GM13976 (cell line): ENCODE data around the gene HMX2.
A peak's percentile ranks its signal among the peaks of the same experiment; 100 is the strongest.

Experiments
- DNase-seq: peaks from one replicate; pipeline ENCODE4 v3.0.0; 2012; ENCODE audit warnings: low spot score
- in situ Hi-C: fragments of 300-500 bp; cut with MboI; formaldehyde crosslinking; loops from one replicate; pipeline ENCODE4 v1.12.0; 2022; ENCODE audit warnings: low sequenced_read_pairs, mixed read lengths, inconsistent platforms; ENCODE audit not compliant: unreplicated experiment
- TF ChIP-seq, protein P1 (sequence below): IDR thresholded peaks from 2 replicates; pipeline ENCODE4 v1.5.1; 2012; ENCODE audit warnings: borderline replicate concordance, mild to moderate bottlenecking; ENCODE audit not compliant: insufficient read depth; ENCODE audit errors: extremely low read depth, missing control alignments, control extremely low read depth

The HMX2 gene

DNA sequence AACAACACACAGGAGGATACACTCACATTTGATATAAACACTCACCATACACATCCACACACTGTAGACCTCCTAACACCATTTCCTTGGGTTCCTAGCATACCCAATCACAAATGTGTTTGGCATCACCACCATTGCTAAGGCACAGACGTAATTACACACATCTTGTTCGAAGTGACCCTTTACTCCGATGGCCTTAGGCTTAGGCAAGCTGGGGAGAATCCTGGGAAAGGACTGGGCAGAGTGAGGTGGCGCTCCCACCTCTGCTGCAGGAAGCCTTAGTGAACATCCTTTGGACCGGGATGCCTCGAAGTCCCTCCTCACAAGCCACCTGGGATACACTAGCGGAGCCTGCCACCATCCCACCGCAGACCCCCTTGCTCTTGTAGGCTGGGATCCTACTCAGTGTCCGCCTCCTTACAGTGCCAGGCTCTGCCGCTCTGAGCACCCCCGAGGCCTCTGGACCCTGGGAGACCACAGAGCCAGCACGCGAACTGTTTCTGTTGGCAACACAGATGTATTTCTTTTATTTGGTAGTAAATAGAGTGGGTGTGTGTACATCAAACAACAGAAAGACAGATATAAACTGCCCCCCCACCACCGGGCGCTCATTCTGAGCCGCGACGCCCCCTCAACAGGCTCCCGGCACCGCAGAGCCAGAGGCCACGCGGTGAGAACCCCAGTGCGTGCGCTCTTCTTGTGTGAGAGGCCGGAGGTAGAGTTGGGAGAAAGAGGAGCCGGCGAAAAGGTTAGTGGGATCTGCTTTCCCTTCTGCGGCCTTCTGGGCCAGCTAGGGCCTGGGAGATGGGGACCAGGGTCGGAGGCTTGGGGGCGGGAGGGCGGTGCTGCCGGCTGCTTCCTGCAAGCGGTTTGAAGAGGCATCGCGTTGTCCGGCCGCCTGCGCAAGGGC is 5.9 kb upstream of the HMX2 start:
- TF ChIP-seq, protein P1, sequence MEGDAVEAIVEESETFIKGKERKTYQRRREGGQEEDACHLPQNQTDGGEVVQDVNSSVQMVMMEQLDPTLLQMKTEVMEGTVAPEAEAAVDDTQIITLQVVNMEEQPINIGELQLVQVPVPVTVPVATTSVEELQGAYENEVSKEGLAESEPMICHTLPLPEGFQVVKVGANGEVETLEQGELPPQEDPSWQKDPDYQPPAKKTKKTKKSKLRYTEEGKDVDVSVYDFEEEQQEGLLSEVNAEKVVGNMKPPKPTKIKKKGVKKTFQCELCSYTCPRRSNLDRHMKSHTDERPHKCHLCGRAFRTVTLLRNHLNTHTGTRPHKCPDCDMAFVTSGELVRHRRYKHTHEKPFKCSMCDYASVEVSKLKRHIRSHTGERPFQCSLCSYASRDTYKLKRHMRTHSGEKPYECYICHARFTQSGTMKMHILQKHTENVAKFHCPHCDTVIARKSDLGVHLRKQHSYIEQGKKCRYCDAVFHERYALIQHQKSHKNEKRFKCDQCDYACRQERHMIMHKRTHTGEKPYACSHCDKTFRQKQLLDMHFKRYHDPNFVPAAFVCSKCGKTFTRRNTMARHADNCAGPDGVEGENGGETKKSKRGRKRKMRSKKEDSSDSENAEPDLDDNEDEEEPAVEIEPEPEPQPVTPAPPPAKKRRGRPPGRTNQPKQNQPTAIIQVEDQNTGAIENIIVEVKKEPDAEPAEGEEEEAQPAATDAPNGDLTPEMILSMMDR, result no peak
- in situ Hi-C loops, result loop anchor here (5.0 kb wide), 1 partner anchor 410 kb away; no protein-coding TSS in a partner anchor
- peak; percentile 38 for DNase-seq

DNA sequence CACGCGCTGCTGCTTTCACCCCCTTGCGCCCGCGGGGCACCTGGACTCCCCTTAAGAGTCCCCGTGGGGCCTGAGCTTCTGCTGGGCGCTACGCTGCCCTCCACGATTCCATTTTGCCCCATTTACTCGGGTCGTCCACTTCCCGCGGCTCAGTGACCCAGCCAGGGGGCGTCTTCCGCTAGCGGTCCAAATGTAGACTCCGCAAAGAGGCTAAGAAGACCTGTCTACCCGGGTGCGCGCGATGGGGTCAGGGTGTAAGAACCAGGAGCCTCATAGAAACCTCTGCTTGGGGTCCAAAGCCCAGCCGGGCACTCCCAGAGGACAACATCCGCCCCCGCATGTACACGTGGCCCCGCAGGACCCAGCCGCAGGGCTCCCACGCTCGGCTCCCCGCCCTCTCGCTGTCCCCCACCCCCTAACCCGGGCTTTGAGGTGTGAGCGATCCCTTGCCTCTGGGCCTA is 5.2 kb upstream of the HMX2 start:
- TF ChIP-seq, protein P1, result no peak
- DNase-seq, result peak; percentile 50
- in situ Hi-C loops, result loop anchor here (5.0 kb wide), 1 partner anchor 410 kb away; no protein-coding TSS in a partner anchor

DNA sequence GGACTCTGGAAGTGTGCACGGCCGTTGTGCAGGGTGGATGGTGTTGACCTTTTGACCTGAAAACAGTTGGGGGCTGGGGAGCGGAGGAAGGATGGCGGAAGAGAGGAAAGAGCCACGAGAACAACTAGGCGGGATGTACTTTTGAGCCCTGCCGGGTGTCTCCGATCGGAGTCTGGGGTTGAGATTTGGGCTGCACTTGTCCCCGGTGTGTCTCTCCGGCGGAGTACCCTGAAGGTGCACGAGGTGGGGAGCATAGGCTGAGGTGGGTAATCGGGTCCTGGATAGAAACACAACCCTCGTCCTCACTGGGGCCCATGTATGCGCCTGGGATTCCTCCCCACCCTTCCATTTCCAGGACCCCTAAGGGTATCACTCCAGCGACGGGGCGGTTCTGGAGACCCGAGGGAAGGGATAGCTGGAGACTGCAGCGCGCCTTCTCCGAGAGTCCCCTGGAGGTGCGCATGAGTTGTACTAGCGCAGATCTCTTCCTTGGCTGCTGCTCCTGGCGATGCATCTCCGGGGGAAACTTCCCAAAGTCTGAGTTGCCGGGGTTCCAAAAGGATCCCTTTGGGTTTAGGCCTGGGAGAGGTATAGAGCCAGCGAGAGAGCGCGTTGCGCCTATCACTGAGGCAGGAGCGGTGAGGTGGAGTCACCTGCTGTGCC is 4.6 kb upstream of the HMX2 start:
- in situ Hi-C loops, result loop anchor here (5.0 kb wide), 1 partner anchor 409 kb away; no protein-coding TSS in a partner anchor
- TF ChIP-seq, protein P1, result no peak
- no peak for DNase-seq

GRCh38 chr10:123143825-123144168 is 4.1 kb upstream of the HMX2 start:
- in situ Hi-C loops, result loop anchor here (5.0 kb wide), 1 partner anchor 409 kb away; no protein-coding TSS in a partner anchor
- DNase-seq, result no peak
- TF ChIP-seq, protein P1, result no peak

- DNase-seq, result peak; percentile 46
- in situ Hi-C loops, result loop anchor here (5.0 kb wide), 1 partner anchor 407 kb away; no protein-coding TSS in a partner anchor
- TF ChIP-seq, protein P1, result no peak
Observed at GRCh38 chr10:123144697-123145541, 3.0 kb upstream of the HMX2 start.
